Adrenal gland (tissue), 12 donors: ENCODE data around the gene DLGAP5. TPM values are rescaled to one million over a fixed set of nuclear protein-coding genes. Genes with fewer than 3 reads are reported as not detected.

Experiments used
- DNase-seq, 7 donors: peaks; one replicate each; pipeline ENCODE4 v3.0.0-alpha.2; 2019 to 2020
- H3K27ac ChIP-seq, 5 donors: fragments of 200-600 bp; sonication (generic) in 4 of 5; 1 replicate in 3 of 5; 2 replicates in 2 of 5; pipeline versions ENCODE4 v1.5.1 to v1.8.0; 2016 to 2020; ENCODE audit warnings: mild to moderate bottlenecking in 1 of 5
- H3K27me3 ChIP-seq: fragments of 200-600 bp; 2 replicates; pipeline ENCODE4 v1.8.0; 2021
- H3K36me3 ChIP-seq, 2 donors: fragments of 200-600 bp; replicated peaks in 1 of 2; 1 replicate in 1 of 2; 2 replicates in 1 of 2; pipeline versions ENCODE4 v1.5.1 to v1.8.0; 2018 to 2022
- H3K4me1 ChIP-seq, 2 donors: fragments of 200-600 bp; replicated peaks in 1 of 2; 1 replicate in 1 of 2; 2 replicates in 1 of 2; pipeline versions ENCODE4 v1.5.1 to v1.8.0; 2018 to 2021
- H3K4me3 ChIP-seq, 4 donors: fragments of 200-600 bp; sonication (generic) in 3 of 4; one replicate each; pipeline ENCODE4 v1.5.1; 2016 to 2018
- H3K9me3 ChIP-seq, 3 donors: fragments of 200-600 bp; sonication (generic) in 1 of 3; replicated peaks in 1 of 3; 1 replicate in 2 of 3; 2 replicates in 1 of 3; pipeline versions ENCODE4 v1.5.1 to v1.8.0; 2016 to 2021
- POLR2A ChIP-seq, 2 donors: fragments of 450-650 bp; IDR thresholded peaks; one replicate each; pipeline ENCODE4 v1.6.1; 2017; ENCODE audit warnings: antibody characterized with exemption in 2 of 2, mild to moderate bottlenecking in 2 of 2, moderate library complexity in 1 of 2
- WGBS, 4 donors: extraction: QIAGEN DNeasy Blood & Tissue Kit in 2 of 4; methylation state at CpG; one replicate each; pipeline versions ENCODE4 v1.1.5 to v1.1.7; 2013 to 2017; 5-methylcytosine and 5-hydroxymethylcytosine counted together
- intact Hi-C, 2 donors: fragments of 100-400 bp; cut with DNase I; formaldehyde crosslinking; loops; one replicate each; pipeline versions ENCODE4 v1.14.1 to v1.15.0; 2022 to 2023
- polyA plus RNA-seq, 3 donors: library from polyadenylated mRNA; stranded (reverse); fragments of 200-250 nt in 2 of 3; fragments of 350-450 nt in 1 of 3; fragmentation: Illumina TruSeq in 1 of 3; extraction: RNeasy Lipid Tissue Mini Kit (QIAGEN cat#74804) in 1 of 3; gene quantifications; one replicate each; pipeline ENCODE4 v1.2.3, GENCODE V29; 2013 to 2014
- total RNA-seq, 9 donors: library from RNA; depleted of rRNA in 4 of 9; stranded (reverse); fragments of >200 nt in 4 of 9; fragments of 120-200 nt in 1 of 9; fragmentation: NEBNext Ultra II Directional in 1 of 9; extraction: Animal tissue kit (Norgen Biotek cat#: 25700) in 1 of 9; gene quantifications; one replicate each; pipeline versions ENCODE4 v1.1.0 to v1.2.4, GENCODE V29; 2013 to 2023
- TF ChIP-seq, protein P1 (sequence below), 6 experiments: fragments of 450-650 bp in 4 of 6; fragments of 200-600 bp in 2 of 6; sonication (generic) in 1 of 6; IDR thresholded peaks; 1 replicate in 5 of 6; 2 replicates in 1 of 6; pipeline versions ENCODE4 v1.5.1 to v1.8.0; 2016 to 2021; ENCODE audit warnings: antibody characterized with exemption in 6 of 6, mild to moderate bottlenecking in 2 of 6, moderate library complexity in 1 of 6
- donor health status: healthy with polysubstance abuse.
- donor health status: Bipolar disorder and iron deficiency.
- donor health status: DM: yes; HTN: yes; CAD: no.
- donor health status: DM: no; HTN: no; CAD: no.
- donor health status: DM: no; HTN: no; CAD: no.
- donor health status: DM: yes; HTN: yes; CAD: no.

DLGAP5 gene
- total and polyA plus RNA-seq, 12 donors: 0.03 to 12.5 (median 0.99) TPM; not detected in 2

GRCh38 chr14:55151601-55152000 lies 39.8 kb downstream of the DLGAP5 start:
- TF ChIP-seq, protein P1, sequence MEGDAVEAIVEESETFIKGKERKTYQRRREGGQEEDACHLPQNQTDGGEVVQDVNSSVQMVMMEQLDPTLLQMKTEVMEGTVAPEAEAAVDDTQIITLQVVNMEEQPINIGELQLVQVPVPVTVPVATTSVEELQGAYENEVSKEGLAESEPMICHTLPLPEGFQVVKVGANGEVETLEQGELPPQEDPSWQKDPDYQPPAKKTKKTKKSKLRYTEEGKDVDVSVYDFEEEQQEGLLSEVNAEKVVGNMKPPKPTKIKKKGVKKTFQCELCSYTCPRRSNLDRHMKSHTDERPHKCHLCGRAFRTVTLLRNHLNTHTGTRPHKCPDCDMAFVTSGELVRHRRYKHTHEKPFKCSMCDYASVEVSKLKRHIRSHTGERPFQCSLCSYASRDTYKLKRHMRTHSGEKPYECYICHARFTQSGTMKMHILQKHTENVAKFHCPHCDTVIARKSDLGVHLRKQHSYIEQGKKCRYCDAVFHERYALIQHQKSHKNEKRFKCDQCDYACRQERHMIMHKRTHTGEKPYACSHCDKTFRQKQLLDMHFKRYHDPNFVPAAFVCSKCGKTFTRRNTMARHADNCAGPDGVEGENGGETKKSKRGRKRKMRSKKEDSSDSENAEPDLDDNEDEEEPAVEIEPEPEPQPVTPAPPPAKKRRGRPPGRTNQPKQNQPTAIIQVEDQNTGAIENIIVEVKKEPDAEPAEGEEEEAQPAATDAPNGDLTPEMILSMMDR (IDR thresholded peaks at IDR 0.05): no peak
- no peak for TF ChIP-seq POLR2A (IDR thresholded peaks at IDR 0.05)
- no peak overlapping the region for H3K27ac ChIP-seq
- no peaks in the 10 kb centered on the region for H3K27me3 ChIP-seq
- no peaks in the 10 kb centered on the region for H3K4me1 ChIP-seq
- WGBS, 4 donors: 92 to 100% (median 93%) methylated on average over 1 of the region's 1 CpG
- no peaks in the 10 kb centered on the region for H3K9me3 ChIP-seq
- no peaks in the 10 kb centered on the region for H3K36me3 ChIP-seq
- no peak overlapping the region for H3K4me3 ChIP-seq
- intact Hi-C loops: no loop called here
- no peak for DNase-seq

DNA sequence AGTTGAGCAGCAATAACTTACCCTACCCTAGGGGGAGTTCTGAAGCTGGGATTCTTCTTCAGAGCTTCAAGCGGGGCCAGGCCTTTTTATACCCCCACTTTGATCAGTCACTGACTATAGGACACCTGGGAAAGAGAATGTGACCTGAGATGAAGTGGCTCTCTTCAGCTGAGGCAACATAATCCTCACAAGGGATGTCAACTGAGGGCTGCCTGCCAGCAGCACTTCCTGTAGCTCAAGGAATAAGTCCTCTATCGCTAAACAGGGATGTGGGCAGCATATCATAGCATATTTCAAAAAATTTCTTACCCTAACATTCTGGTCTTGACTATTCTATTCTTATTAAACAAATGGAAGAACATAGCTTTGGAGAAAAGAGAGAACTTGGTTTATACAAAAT lies 45.0 kb downstream of the DLGAP5 start:
- Histone ChIP-seq H3K9me3 (no peaks in the 10 kb centered on the region), H3K27ac (no peak overlapping the region), H3K4me3 (no peak overlapping the region), H3K4me1 (no peaks in the 10 kb centered on the region), H3K27me3 (no peaks in the 10 kb centered on the region), H3K36me3 (peaks cover 0 to 20% of the 10 kb centered on the region in 2 donors)
- 78 to 83% (median 79%) methylated on average over 2 of the region's 2 CpGs for WGBS, 4 donors
- DNase-seq: no peak
- no peak for TF ChIP-seq POLR2A (IDR thresholded peaks at IDR 0.05)
- TF ChIP-seq, protein P1 (IDR thresholded peaks at IDR 0.05): no peak
- intact Hi-C loops: no loop called here

- intact Hi-C loops: no loop called here
- 84 to 95% (median 88%) methylated on average over 2 of the region's 2 CpGs for WGBS, 4 donors
- H3K9me3 ChIP-seq: no peaks in the 10 kb centered on the region
- H3K27ac ChIP-seq: no peak overlapping the region
- no peak overlapping the region for H3K4me3 ChIP-seq
- peaks cover 0 to 48% of the 10 kb centered on the region in 2 donors for H3K36me3 ChIP-seq
- no peaks in the 10 kb centered on the region for H3K4me1 ChIP-seq
- DNase-seq: no peak
- no peak for TF ChIP-seq POLR2A (IDR thresholded peaks at IDR 0.05)
- TF ChIP-seq, protein P1 (IDR thresholded peaks at IDR 0.05): no peak
- H3K27me3 ChIP-seq: no peaks in the 10 kb centered on the region
Measured at GRCh38 chr14:55142466-55142865, 48.9 kb downstream of the DLGAP5 start.

GRCh38 chr14:55141825-55142224 lies 49.6 kb downstream of the DLGAP5 start:
- H3K36me3 ChIP-seq: peaks cover 0 to 48% of the 10 kb centered on the region in 2 donors
- TF ChIP-seq POLR2A (IDR thresholded peaks at IDR 0.05): no peak
- TF ChIP-seq, protein P1 (IDR thresholded peaks at IDR 0.05): no peak

More at GRCh38 chr14:55141825-55142224, 49.6 kb downstream of the DLGAP5 start:
- Histone ChIP-seq H3K4me3 (no peak overlapping the region), H3K27me3 (no peaks in the 10 kb centered on the region), H3K9me3 (no peaks in the 10 kb centered on the region), H3K4me1 (no peaks in the 10 kb centered on the region), H3K27ac (no peak overlapping the region)
- DNase-seq: no peak
- intact Hi-C loops: no loop called here
- WGBS, 4 donors: 91 to 99% (median 98%) methylated on average over 3 of the region's 3 CpGs
